Astrocyte (in vitro differentiated cells and primary cell): Measurements from ENCODE around the gene TSPAN2. TPM values are rescaled to one million over a fixed set of nuclear protein-coding genes. Genes with fewer than 3 reads are reported as not detected.

Experiments
- DNase-seq: peaks from one replicate; pipeline ENCODE4 v3.0.0-alpha.2; 2010; ENCODE audit warnings: low read depth
- FAIRE-seq: peaks from 2 replicates; lab custom pipeline; 2011; peaks lifted over from hg19 to GRCh38; lab: Jason Lieb, UNC
- H2AFZ ChIP-seq: 2 replicates; pipeline ENCODE4 v1.6.0; 2012; ENCODE audit warnings: low read depth, low read length, inconsistent platforms
- H3K27ac ChIP-seq: 2 replicates; pipeline ENCODE4 v1.5.1; 2011; ENCODE audit warnings: low read depth, low read length, inconsistent platforms
- H3K27me3 ChIP-seq: 2 replicates; pipeline ENCODE4 v1.6.0; 2011; ENCODE audit warnings: low read length, inconsistent platforms; ENCODE audit not compliant: insufficient read depth
- H3K36me3 ChIP-seq: 2 replicates; pipeline ENCODE4 v1.5.1; 2011; ENCODE audit warnings: low read length, inconsistent platforms; ENCODE audit not compliant: insufficient read depth
- H3K4me1 ChIP-seq: 2 replicates; pipeline ENCODE4 v1.5.1; 2011; ENCODE audit warnings: low read length, inconsistent platforms; ENCODE audit not compliant: insufficient read depth
- H3K4me2 ChIP-seq: 2 replicates; pipeline ENCODE4 v1.6.0; 2012; ENCODE audit warnings: low read length, inconsistent platforms
- H3K4me3 ChIP-seq: 2 replicates; pipeline ENCODE4 v1.5.1; 2011; ENCODE audit warnings: low read depth, mild to moderate bottlenecking, low read length, inconsistent platforms; ENCODE audit not compliant: insufficient read depth
- H3K79me2 ChIP-seq: 2 replicates; pipeline ENCODE4 v1.6.0; 2012; ENCODE audit warnings: mild to moderate bottlenecking, low read length, inconsistent platforms; ENCODE audit not compliant: insufficient read depth
- H3K9ac ChIP-seq: 2 replicates; pipeline ENCODE4 v1.6.0; 2012; ENCODE audit warnings: mild to moderate bottlenecking, low read length, inconsistent platforms
- H3K9me3 ChIP-seq: 2 replicates; pipeline ENCODE4 v1.5.1; 2012; ENCODE audit warnings: low read depth, mild to moderate bottlenecking, low read length, inconsistent platforms; ENCODE audit not compliant: insufficient read depth
- H4K20me1 ChIP-seq: 2 replicates; pipeline ENCODE4 v1.6.0; 2012; ENCODE audit warnings: low read length, inconsistent platforms; ENCODE audit not compliant: insufficient read depth
- H3K27ac Mint-ChIP-seq: one replicate; pipeline ENCODE4 v1.8.0; 2021; ENCODE audit warnings: mild to moderate bottlenecking, mixed read lengths; ENCODE audit not compliant: unreplicated experiment
- H3K27me3 Mint-ChIP-seq: one replicate; pipeline ENCODE4 v1.8.0; 2021; ENCODE audit warnings: low read depth, mixed read lengths; ENCODE audit not compliant: unreplicated experiment
- H3K36me3 Mint-ChIP-seq: one replicate; pipeline ENCODE4 v1.8.0; 2021; ENCODE audit warnings: low read depth, mixed read lengths; ENCODE audit not compliant: unreplicated experiment
- H3K4me1 Mint-ChIP-seq: one replicate; pipeline ENCODE4 v1.8.0; 2021; ENCODE audit warnings: low read depth, mixed read lengths; ENCODE audit not compliant: unreplicated experiment
- H3K4me3 Mint-ChIP-seq: one replicate; pipeline ENCODE4 v1.8.0; 2021; ENCODE audit warnings: mild to moderate bottlenecking, moderate library complexity, mixed read lengths; ENCODE audit not compliant: unreplicated experiment
- H3K9me3 Mint-ChIP-seq: one replicate; pipeline ENCODE4 v1.8.0; 2021; ENCODE audit warnings: mild to moderate bottlenecking, mixed read lengths; ENCODE audit not compliant: unreplicated experiment
- CTCF ChIP-seq: IDR thresholded peaks from 2 replicates; pipeline ENCODE4 v1.5.1; 2011; ENCODE audit warnings: low read depth, mild to moderate bottlenecking, inconsistent platforms, low read length, moderate library complexity; ENCODE audit not compliant: insufficient read depth
- EZH2 ChIP-seq: IDR thresholded peaks from 2 replicates; pipeline ENCODE4 v1.6.1; 2012; ENCODE audit warnings: mild to moderate bottlenecking, low read length, inconsistent platforms; ENCODE audit not compliant: insufficient read depth
- total RNA-seq: library from RNA; stranded (reverse); gene quantifications from 2 replicates; pipeline ENCODE4 v1.2.1, GENCODE V29; 2021

Gene TSPAN2
- total RNA-seq, 1 donor from 2014 or later, result 23.7 TPM

GRCh38 chr1:115064461-115064860, 24.8 kb downstream of the TSPAN2 start:
- Mint-ChIP-seq H3K9me3 (peaks cover 2% of the 10 kb centered on the region), H3K4me1 (peaks cover 42% of the 10 kb centered on the region), H3K4me3 (no peak overlapping the region), H3K27me3 (no peaks in the 10 kb centered on the region), H3K27ac (no peak overlapping the region), H3K36me3 (peaks cover 7% of the 10 kb centered on the region)
- TF ChIP-seq CTCF, result no peak
- TF ChIP-seq EZH2, result no peak
- Histone ChIP-seq H3K27ac (peak overlapping the region; percentile 24), H3K9me3 (no peaks in the 10 kb centered on the region), H3K27me3 (no peaks in the 10 kb centered on the region), H3K36me3 (no peaks in the 10 kb centered on the region), H2AFZ (no peak overlapping the region), H3K4me3 (no peak overlapping the region), H3K79me2 (no peaks in the 10 kb centered on the region), H3K4me2 (peak overlapping the region; percentile 8), H3K4me1 (peaks cover 43% of the 10 kb centered on the region), H4K20me1 (no peaks in the 10 kb centered on the region), H3K9ac (no peak overlapping the region)
- DNase-seq, result no peak
- FAIRE-seq, result no peak

- no peak overlapping the region for H2AFZ ChIP-seq
- H3K4me3 Mint-ChIP-seq, result no peak overlapping the region
- H3K79me2 ChIP-seq, result no peaks in the 10 kb centered on the region
- peak overlapping the region; percentile 56 for H3K9ac ChIP-seq
- TF ChIP-seq CTCF (no peak), EZH2 (no peak)
- FAIRE-seq, result no peak
- H3K27me3 Mint-ChIP-seq, result no peaks in the 10 kb centered on the region
- H3K4me1 Mint-ChIP-seq, result peaks cover 36% of the 10 kb centered on the region
- H3K9me3 ChIP-seq, result no peaks in the 10 kb centered on the region
- H3K4me2 ChIP-seq, result peak overlapping the region; percentile 56
- H3K36me3 Mint-ChIP-seq, result peaks cover 9% of the 10 kb centered on the region
- H3K27ac ChIP-seq, result peak overlapping the region; percentile 91
- no peak overlapping the region for H3K4me3 ChIP-seq
- H4K20me1 ChIP-seq, result no peaks in the 10 kb centered on the region
- peak; percentile 76 for DNase-seq
- H3K36me3 ChIP-seq, result no peaks in the 10 kb centered on the region
- H3K9me3 Mint-ChIP-seq, result peaks cover 2% of the 10 kb centered on the region
- H3K27ac Mint-ChIP-seq, result no peak overlapping the region
- no peaks in the 10 kb centered on the region for H3K27me3 ChIP-seq
- peaks cover 36% of the 10 kb centered on the region for H3K4me1 ChIP-seq
Measured at GRCh38 chr1:115063228-115063901, 25.9 kb downstream of the TSPAN2 start.

- peak overlapping the region; percentile 5 for H3K4me3 ChIP-seq
- H3K27me3 Mint-ChIP-seq, result no peaks in the 10 kb centered on the region
- H3K27me3 ChIP-seq, result no peaks in the 10 kb centered on the region
- H3K9me3 Mint-ChIP-seq, result peaks cover 2% of the 10 kb centered on the region
- no peak overlapping the region for H2AFZ ChIP-seq
- H3K4me2 ChIP-seq, result peak overlapping the region; percentile 56
- no peak overlapping the region for H3K4me3 Mint-ChIP-seq
- no peaks in the 10 kb centered on the region for H3K36me3 ChIP-seq
- FAIRE-seq, result no peak
- H3K4me1 Mint-ChIP-seq, result peaks cover 32% of the 10 kb centered on the region
- H3K79me2 ChIP-seq, result no peaks in the 10 kb centered on the region
- peaks cover 29% of the 10 kb centered on the region for H3K4me1 ChIP-seq
- H3K27ac ChIP-seq, result peak overlapping the region; percentile 91
- peak overlapping the region; percentile 77 for H3K27ac Mint-ChIP-seq
- DNase-seq, result peak; percentile 87
- H3K9me3 ChIP-seq, result no peaks in the 10 kb centered on the region
- no peaks in the 10 kb centered on the region for H4K20me1 ChIP-seq
- H3K9ac ChIP-seq, result peak overlapping the region; percentile 56
- TF ChIP-seq EZH2 (no peak), CTCF (no peak)
- peaks cover 7% of the 10 kb centered on the region for H3K36me3 Mint-ChIP-seq
Measured at GRCh38 chr1:115062542-115063004, 26.7 kb downstream of the TSPAN2 start.
